ENCODE data around the gene UPK3B. TPM values are rescaled to one million over a fixed set of nuclear protein-coding genes. Genes with fewer than 3 reads are reported as not detected.
"Not testable (repeated sequence)": the region's sequence is repeated elsewhere in the genome, so short reads cannot be mapped to it uniquely, and the experiment has no call there.

UPK3B gene
- polyA plus RNA-seq, 3 donors: 1.2 to 2.4 (median 1.4) TPM

DNA sequence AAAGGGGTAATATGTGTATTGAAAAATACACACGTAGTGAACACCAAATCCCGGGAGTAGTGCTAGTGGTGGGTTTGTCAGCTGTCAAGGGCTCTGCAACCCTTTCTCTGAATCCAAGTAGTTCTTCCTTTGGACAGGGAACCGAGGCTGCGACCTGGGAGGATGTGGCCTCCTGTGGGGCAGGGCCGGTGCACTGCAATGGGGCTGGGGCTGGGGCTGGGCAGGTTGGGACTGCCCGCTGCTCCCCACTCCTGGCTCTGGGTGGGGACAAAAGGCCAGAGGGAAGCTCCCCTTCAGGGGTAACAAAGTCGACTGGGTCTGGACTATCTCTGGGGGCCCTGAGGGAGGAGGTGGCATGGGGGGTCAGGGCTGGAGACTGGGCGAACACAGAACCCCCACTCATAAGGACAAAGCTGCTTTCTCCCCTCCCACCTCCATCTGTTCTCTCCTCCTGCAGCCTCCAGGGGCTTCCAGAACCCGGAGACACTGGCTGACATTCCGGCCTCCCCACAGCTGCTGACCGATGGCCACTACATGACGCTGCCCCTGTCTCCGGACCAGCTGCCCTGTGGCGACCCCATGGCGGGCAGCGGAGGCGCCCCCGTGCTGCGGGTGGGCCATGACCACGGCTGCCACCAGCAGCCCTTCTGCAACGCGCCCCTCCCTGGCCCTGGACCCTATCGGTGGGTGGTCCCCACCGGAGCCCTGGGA, 1.0 kb downstream of the UPK3B start:
- DNase-seq (ENCODE audit: extremely low read depth in 1 of 11, low read depth in 9 of 11, low spot score in 4 of 11): not testable (repeated sequence)

DNA sequence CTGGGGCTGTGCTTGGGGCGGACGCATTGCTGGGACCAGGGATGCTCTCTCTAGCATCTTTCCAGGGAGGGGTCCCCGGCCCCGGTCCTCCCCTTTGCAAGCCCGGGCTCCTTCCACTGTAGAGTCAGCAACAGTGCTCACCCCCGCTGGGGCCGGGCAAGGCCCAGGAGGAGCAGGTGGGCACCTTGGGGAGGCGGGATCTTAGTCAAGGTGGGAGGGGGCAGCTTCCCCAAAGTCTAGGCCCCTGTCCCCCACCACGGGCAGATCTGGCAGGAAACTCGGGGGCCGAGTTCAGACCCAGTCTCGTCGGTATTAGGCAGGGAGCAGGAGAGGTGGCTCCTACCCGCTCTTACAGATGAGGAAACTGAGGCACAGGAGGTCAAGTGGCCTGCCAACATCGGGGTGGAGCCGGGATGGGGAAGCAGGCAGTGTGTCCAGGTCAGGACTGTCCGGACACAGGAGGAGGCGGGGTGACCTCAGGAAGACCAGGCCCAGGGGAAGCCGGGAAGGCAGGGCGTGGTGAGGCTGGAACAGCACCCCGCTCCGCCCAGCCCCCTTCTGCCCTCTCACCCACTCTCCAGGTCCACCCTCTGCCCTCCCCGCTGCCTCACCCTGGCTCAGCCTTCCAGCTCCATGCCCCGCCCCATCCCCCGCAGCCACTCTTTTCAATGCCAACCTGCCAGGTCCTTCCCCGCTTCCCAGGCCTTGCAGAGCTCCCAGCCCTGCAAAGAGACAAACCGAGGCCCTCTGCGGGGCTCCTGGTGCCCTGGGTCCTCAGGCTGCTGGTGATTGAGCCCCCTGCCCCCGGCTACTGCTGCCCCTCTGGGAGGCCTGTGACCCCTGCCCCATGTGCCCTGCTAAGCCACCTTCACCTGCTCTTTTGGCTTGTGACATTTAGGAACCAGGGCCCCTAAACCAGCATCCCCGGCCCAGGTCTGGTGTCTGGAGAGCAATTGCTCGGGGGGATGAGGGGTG, 1.8 kb downstream of the UPK3B start:
- DNase-seq (ENCODE audit: extremely low read depth in 1 of 11, low read depth in 9 of 11, low spot score in 4 of 11): not testable (repeated sequence)

- no peak for DNase-seq (ENCODE audit: extremely low read depth in 1 of 11, low read depth in 9 of 11, low spot score in 4 of 11)
Observed at GRCh38 chr7:76512941-76513816, 2.8 kb downstream of the UPK3B start.

DNA sequence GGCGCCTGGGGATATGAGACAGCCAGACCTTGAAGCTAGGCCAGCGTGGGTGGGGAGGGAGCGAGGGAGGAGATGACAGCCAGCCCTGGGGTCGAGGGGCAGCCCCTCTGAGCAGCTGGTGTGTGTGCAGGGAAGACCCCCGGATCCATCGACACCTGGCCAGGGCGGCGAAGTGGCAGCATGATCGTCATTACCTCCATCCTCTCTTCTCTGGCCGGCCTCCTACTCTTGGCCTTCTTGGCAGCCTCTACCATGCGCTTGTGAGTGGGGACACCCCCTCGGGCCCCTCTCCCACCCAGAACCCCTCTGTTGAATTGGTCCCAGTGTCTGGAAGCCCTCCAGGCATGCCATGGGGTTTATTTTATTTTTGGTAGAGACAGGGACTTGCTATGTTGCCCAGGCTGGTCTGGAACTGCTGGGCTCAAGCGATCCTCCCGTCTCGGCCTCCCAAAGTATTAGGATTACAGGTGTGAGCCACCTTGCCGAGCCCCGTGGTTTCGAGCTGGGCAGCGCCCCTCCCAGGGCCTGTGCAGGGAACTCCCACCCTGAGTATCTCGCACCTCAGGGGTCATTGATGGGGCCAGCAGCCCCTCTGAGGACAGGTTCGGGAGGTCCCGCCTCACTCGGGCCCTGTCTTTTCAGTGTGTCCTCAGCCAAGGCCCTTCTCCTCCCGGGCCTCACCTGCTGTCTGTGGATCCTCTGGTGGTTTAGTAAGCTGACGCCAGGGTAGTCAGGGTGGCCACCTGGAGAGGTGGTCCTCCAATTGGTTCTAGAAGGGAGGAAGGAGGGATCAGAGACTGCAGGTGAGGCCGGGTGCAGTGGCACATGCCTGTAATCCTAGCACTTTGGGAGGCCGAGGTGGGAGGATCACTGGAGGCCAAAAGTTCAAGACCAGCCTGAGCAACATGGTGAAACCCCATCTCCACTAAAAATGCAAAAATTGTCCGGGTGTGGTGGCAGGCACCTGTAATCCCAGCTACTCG, 3.8 kb downstream of the UPK3B start:
- no peak for DNase-seq (ENCODE audit: extremely low read depth in 1 of 11, low read depth in 9 of 11, low spot score in 4 of 11)

GRCh38 chr7:76514926-76515771, 4.8 kb downstream of the UPK3B start:
- no peak for DNase-seq (ENCODE audit: extremely low read depth in 1 of 11, low read depth in 9 of 11, low spot score in 4 of 11)

DNA sequence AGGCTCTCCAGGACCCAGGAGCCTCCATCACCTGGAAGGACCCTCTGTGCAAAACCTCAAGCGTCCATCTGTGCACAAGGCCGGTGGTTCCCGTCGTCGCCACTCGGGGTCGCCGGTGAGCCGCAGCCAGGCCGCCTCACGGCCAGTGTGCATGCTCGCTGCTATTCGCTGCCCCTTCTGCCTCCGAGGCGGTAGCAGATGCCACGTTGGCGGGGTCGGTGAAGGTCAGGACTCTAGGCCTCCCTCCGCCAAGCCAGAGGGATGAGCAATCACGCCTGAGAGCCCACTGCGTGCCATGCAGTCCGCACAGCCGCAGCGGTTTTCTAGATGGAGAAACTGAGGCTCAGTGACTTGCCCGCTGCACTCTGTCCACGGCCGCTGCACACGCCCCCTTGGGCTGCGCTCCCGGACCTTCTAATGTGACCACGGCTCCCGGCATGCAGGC, 5.7 kb downstream of the UPK3B start:
- DNase-seq (ENCODE audit: extremely low read depth in 1 of 11, low read depth in 9 of 11, low spot score in 4 of 11): peak in 1 of 11 donors; percentile 29

- DNase-seq (ENCODE audit: extremely low read depth in 1 of 11, low read depth in 9 of 11, low spot score in 4 of 11): not testable (repeated sequence)
Observed at GRCh38 chr7:76516932-76517331, 6.6 kb downstream of the UPK3B start.

DNA sequence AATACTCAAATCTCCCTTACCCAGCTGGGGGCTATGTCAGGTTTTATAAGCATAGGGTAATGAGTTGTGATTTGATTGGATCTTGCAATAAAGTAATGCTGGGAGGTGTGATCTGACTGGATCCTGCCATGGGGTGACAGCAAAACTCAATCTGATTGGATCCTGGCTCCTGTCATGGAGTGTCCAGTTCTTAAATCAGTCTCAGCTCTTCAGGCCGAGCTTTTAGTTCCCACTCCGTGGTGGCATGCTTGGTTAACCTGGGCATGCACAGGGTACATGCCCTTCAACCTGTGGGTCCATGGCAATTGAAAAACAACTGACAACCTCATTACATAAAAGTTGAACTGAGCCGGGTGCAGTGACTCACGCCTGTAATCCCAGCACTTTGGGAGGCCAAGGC, 15.8 kb downstream of the UPK3B start:
- DNase-seq (ENCODE audit: extremely low read depth in 1 of 11, low read depth in 9 of 11, low spot score in 4 of 11): not testable (repeated sequence)

DNA sequence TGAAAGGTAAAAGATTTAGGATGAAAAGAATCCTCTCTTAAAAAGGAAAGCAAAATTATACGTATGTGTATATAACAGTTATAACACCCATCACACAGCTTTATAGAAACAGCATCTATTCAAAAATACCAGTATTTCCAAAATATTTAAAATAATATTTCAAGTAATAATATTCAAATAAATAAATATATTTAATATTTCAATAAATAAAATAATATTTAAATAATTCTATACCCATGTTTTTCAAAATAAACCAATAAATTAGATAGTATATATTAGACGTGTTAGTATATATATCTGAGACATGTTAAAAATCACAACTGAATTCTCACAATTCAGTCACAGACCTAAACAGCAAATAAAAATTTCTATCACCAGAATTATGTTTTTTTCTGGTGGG, 21.3 kb downstream of the UPK3B start:
- DNase-seq (ENCODE audit: extremely low read depth in 1 of 11, low read depth in 9 of 11, low spot score in 4 of 11): not testable (repeated sequence)

GRCh38 chr7:76543197-76543596, 32.8 kb downstream of the UPK3B start, which contains the start of gene SPDYE16:
SPDYE16 (minus strand) TSS chr7:76543297; CDS start chr7:76541459, 1,838 bp downstream.
- not testable (repeated sequence) for DNase-seq (ENCODE audit: extremely low read depth in 1 of 11, low read depth in 9 of 11, low spot score in 4 of 11)

- peak; percentile 43 to 88 (median 77) for DNase-seq (ENCODE audit: extremely low read depth in 1 of 11, low read depth in 9 of 11, low spot score in 4 of 11)
Observed at GRCh38 chr7:76549025-76549854, 38.9 kb downstream of the UPK3B start.

DNA sequence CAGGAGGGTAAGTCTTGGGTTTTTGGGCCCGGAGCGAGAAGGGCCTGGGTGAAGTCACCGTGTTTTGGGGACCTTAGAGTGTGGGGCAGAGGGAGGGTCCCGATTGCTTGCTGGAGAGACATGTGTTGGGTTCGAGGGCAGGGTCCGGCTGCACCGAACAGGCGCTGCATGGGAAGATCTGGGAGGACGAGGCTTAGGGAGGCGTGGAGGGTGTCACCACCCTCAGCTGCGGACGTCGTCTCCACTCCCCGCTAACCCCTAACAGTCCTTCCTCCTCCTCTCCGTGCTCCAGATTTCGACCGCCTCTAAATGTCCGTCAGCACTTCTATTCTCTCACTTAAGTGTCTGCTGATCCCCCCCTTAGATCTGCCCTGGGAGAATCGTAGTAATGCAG, 39.5 kb downstream of the UPK3B start:
- peak in 1 of 11 donors; percentile 0 for DNase-seq (ENCODE audit: extremely low read depth in 1 of 11, low read depth in 9 of 11, low spot score in 4 of 11)

GRCh38 chr7:76551992-76552391, 41.6 kb downstream of the UPK3B start:
- DNase-seq (ENCODE audit: extremely low read depth in 1 of 11, low read depth in 9 of 11, low spot score in 4 of 11): not testable (repeated sequence)

GRCh38 chr7:76559685-76560084, 49.3 kb downstream of the UPK3B start:
- DNase-seq (ENCODE audit: extremely low read depth in 1 of 11, low read depth in 9 of 11, low spot score in 4 of 11): not testable (repeated sequence)

- DNase-seq (ENCODE audit: extremely low read depth in 1 of 11, low read depth in 9 of 11, low spot score in 4 of 11): not testable (repeated sequence)
Observed at GRCh38 chr7:76560157-76560556, 49.8 kb downstream of the UPK3B start.

DNA sequence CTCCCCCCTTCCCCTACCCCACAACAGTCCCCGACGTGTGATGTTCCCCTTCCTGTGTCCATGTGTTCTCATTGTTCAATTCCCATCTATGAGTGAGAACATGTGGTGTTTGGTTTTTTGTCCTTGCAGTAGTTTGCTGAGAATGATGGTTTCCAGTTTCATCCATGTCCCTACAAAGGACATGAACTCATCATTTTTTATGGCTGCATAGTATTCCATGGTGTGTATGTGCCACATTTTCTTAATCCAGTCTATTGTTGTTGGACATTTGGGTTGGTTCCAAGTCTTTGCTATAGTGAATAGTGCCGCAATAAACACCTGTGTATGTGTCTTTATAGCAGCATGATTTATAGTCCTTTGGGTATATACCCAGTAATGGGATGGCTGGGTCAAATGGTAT, 51.0 kb downstream of the UPK3B start:
- not testable (repeated sequence) for DNase-seq (ENCODE audit: extremely low read depth in 1 of 11, low read depth in 9 of 11, low spot score in 4 of 11)

All from renal cortex interstitium (tissue), 11 donors.